SK-N-SH (cell line): Measurements from ENCODE around the gene MGAT4A. TPM values are rescaled to one million over a fixed set of nuclear protein-coding genes. Genes with fewer than 3 reads are reported as not detected.

Source experiments
- CTCF ChIA-PET: fragments of 300-600, 350-600 bp; formaldehyde crosslinking; extraction: SDS; loops from one replicate; lab custom pipeline; 2021; lab: Yijun Ruan, JAX
- POLR2A ChIA-PET: fragments of 350-600 bp; sonication (Branson Sonifier 250); formaldehyde crosslinking; extraction: SDS; loops from one replicate; lab custom pipeline; 2020; ENCODE audit warnings: antibody characterized with exemption, inconsistent platforms; lab: Yijun Ruan, JAX
- DNase-seq: peaks from one replicate; pipeline ENCODE4 v3.0.0; 2012
- H2AFZ ChIP-seq: fragments of 200-600 bp; sonication (generic); 2 replicates; pipeline ENCODE4 v1.8.1; 2016; ENCODE audit warnings: antibody characterized with exemption, mild to moderate bottlenecking, low read depth
- H3F3A ChIP-seq: fragments of 200-600 bp; sonication (generic); replicated peaks from 2 replicates; pipeline ENCODE3; 2016; ENCODE audit warnings: antibody characterized with exemption, mild to moderate bottlenecking; ENCODE audit not compliant: insufficient read depth
- H3K27ac ChIP-seq, 2 experiments: fragments of 200-500 bp in 1 of 2; fragments of 200-600 bp in 1 of 2; sonication (Bioruptor generic) in 1 of 2; sonication (generic), shearing (Covaris generic) in 1 of 2; 2 replicates each; pipeline versions ENCODE4 v1.5.1 to v1.6.1; 2014 to 2016; ENCODE audit warnings: low read depth in 2 of 2, inconsistent platforms in 1 of 2, low read length in 1 of 2, mild to moderate bottlenecking in 1 of 2, mixed read lengths in 1 of 2
- H3K27me3 ChIP-seq: fragments of 200-600 bp; sonication (generic), shearing (Covaris generic); 2 replicates; pipeline ENCODE4 v1.6.1; 2016; ENCODE audit warnings: mixed run types; ENCODE audit not compliant: insufficient read depth
- H3K36me3 ChIP-seq, 2 experiments: fragments of 200-500 bp in 1 of 2; fragments of 200-600 bp in 1 of 2; sonication (Bioruptor generic) in 1 of 2; sonication (generic) in 1 of 2; replicated peaks in 1 of 2; 2 replicates each; pipeline versions ENCODE3 to v1.5.1; 2014 to 2016; ENCODE audit warnings: low read length in 1 of 2, mild to moderate bottlenecking in 1 of 2; ENCODE audit not compliant: insufficient read depth in 2 of 2, control insufficient read depth in 1 of 2
- H3K4me1 ChIP-seq, 2 experiments: fragments of 200-500 bp in 1 of 2; fragments of 200-600 bp in 1 of 2; sonication (Bioruptor generic) in 1 of 2; sonication (generic), shearing (Covaris generic) in 1 of 2; 2 replicates each; pipeline versions ENCODE4 v1.5.1 to v1.6.1; 2014 to 2016; ENCODE audit warnings: low read depth in 1 of 2, low read length in 1 of 2, mixed run types in 1 of 2; ENCODE audit not compliant: insufficient read depth in 2 of 2, control insufficient read depth in 1 of 2
- H3K4me2 ChIP-seq: fragments of 200-600 bp; sonication (generic), shearing (Covaris generic); 2 replicates; pipeline ENCODE4 v1.6.1; 2017; ENCODE audit warnings: mixed run types
- H3K4me3 ChIP-seq, 2 experiments: fragments of 200-500 bp in 1 of 2; fragments of 200-600 bp in 1 of 2; sonication (Bioruptor generic) in 1 of 2; sonication (generic), shearing (Covaris generic) in 1 of 2; 2 replicates each; pipeline versions ENCODE4 v1.5.1 to v1.8.1; 2014 to 2016; ENCODE audit warnings: low read depth in 2 of 2, inconsistent platforms in 1 of 2, low read length in 1 of 2, mild to moderate bottlenecking in 1 of 2, mixed read lengths in 1 of 2, moderate library complexity in 1 of 2
- H3K79me2 ChIP-seq: fragments of 200-600 bp; sonication (generic); 2 replicates; pipeline ENCODE4 v1.8.1; 2017; ENCODE audit warnings: mild to moderate bottlenecking; ENCODE audit not compliant: insufficient read depth
- H3K9ac ChIP-seq: fragments of 200-600 bp; sonication (generic); 2 replicates; pipeline ENCODE4 v1.6.1; 2017; ENCODE audit warnings: mixed run types
- H3K9me2 ChIP-seq: fragments of 200-600 bp; sonication (generic); 2 replicates; pipeline ENCODE4 v1.6.1; 2017; ENCODE audit warnings: mixed run types
- H3K9me3 ChIP-seq: fragments of 200-600 bp; sonication (generic); 2 replicates; pipeline ENCODE4 v1.6.1; 2017; ENCODE audit warnings: mixed run types, mild to moderate bottlenecking, moderate library complexity
- H4K20me1 ChIP-seq: fragments of 200-600 bp; sonication (generic); 2 replicates; pipeline ENCODE4 v1.6.1; 2017; ENCODE audit warnings: mild to moderate bottlenecking, mixed run types; ENCODE audit not compliant: insufficient read depth
- CHD2 ChIP-seq: fragments of 150-350 bp; IDR thresholded peaks from 2 replicates; pipeline ENCODE4 v1.6.1; 2018; ENCODE audit warnings: low read length; ENCODE audit not compliant: partially characterized antibody
- ELF1 ChIP-seq: IDR thresholded peaks from 2 replicates; pipeline ENCODE4 v1.4.0; 2012
- EP300 ChIP-seq, 2 experiments: IDR thresholded peaks; 2 replicates each; pipeline versions ENCODE4 v1.4.0 to v1.6.1; 2012; ENCODE audit warnings: borderline replicate concordance in 1 of 2, low read depth in 1 of 2, low read length in 1 of 2
- EZH2phosphoT487 ChIP-seq: fragments of 200-600 bp; sonication (generic); IDR thresholded peaks from 2 replicates; pipeline ENCODE4 v1.6.1; 2017; ENCODE audit warnings: low read depth, mixed run types, mild to moderate bottlenecking, antibody characterized with exemption, moderate library complexity, borderline replicate concordance
- FOSL2 ChIP-seq: IDR thresholded peaks from 2 replicates; pipeline ENCODE4 v1.4.0; 2012; ENCODE audit warnings: low read depth, mild to moderate bottlenecking, moderate library complexity, borderline replicate concordance
- FOXM1 ChIP-seq: IDR thresholded peaks from 2 replicates; pipeline ENCODE4 v1.4.0; 2012; ENCODE audit warnings: low read depth, mild to moderate bottlenecking
- JUND ChIP-seq: IDR thresholded peaks from 2 replicates; pipeline ENCODE4 v1.4.0; 2012
- MAX ChIP-seq: IDR thresholded peaks from 2 replicates; pipeline ENCODE4 v1.4.0; 2012; ENCODE audit warnings: low read depth
- MXI1 ChIP-seq: IDR thresholded peaks from 2 replicates; pipeline ENCODE4 v1.6.1; 2012; ENCODE audit warnings: mild to moderate bottlenecking, low read depth, low read length, improper control_type of control experiment
- NRF1 ChIP-seq: IDR thresholded peaks from 2 replicates; pipeline ENCODE4 v1.6.1; 2012; ENCODE audit warnings: low read depth, mild to moderate bottlenecking, low read length
- POLR2AphosphoS5 ChIP-seq: IDR thresholded peaks from 2 replicates; pipeline ENCODE4 v1.6.1; 2012; ENCODE audit warnings: low read depth, low read length
- RAD21 ChIP-seq: IDR thresholded peaks from 2 replicates; pipeline ENCODE4 v1.6.1; 2012; ENCODE audit warnings: mild to moderate bottlenecking, low read length
- RCOR1 ChIP-seq: fragments of 150-350 bp; IDR thresholded peaks from 2 replicates; pipeline ENCODE4 v1.6.1; 2017; ENCODE audit warnings: antibody characterized with exemption, low read length
- RFX5 ChIP-seq: IDR thresholded peaks from 2 replicates; pipeline ENCODE4 v1.6.1; 2012; ENCODE audit warnings: mild to moderate bottlenecking, improper control_type of control experiment, low read length
- TAF1 ChIP-seq: IDR thresholded peaks from 2 replicates; pipeline ENCODE4 v1.6.1; 2012; ENCODE audit warnings: low read depth, mild to moderate bottlenecking, low read length, moderate library complexity, borderline replicate concordance
- TEAD4 ChIP-seq: IDR thresholded peaks from 2 replicates; pipeline ENCODE4 v1.4.0; 2012; ENCODE audit warnings: mild to moderate bottlenecking, borderline replicate concordance; ENCODE audit not compliant: insufficient read depth
- YY1 ChIP-seq: IDR thresholded peaks from 2 replicates; pipeline ENCODE4 v1.4.0; 2012; ENCODE audit warnings: low read depth, mild to moderate bottlenecking
- ZBTB33 ChIP-seq: IDR thresholded peaks from 2 replicates; pipeline ENCODE4 v1.4.0; 2012; ENCODE audit warnings: low read depth, borderline replicate concordance
- WGBS: methylation state at CpG from one replicate; pipeline ENCODE4 v1.1.6; 2017; ENCODE audit warnings: low lambda C conversion rate; 5-methylcytosine and 5-hydroxymethylcytosine counted together
- polyA plus RNA-seq, 3 experiments: library from polyadenylated mRNA; depleted of rRNA; stranded (reverse); fragments of >200 nt; gene quantifications; 2 replicates each; pipeline ENCODE4 v1.2.3, GENCODE V29; 2012
- TF ChIP-seq, protein P1 (sequence below): fragments of 150-350 bp; IDR thresholded peaks from 2 replicates; pipeline ENCODE4 v1.6.1; 2016; ENCODE audit warnings: mild to moderate bottlenecking, low read depth, low read length
- TF ChIP-seq, protein P2 (sequence below): IDR thresholded peaks from 2 replicates; pipeline ENCODE4; 2012

Gene MGAT4A
- polyA plus RNA-seq, 1 of the 3 experiments (the other 2 are of a cell fraction) = 0.07 TPM

GRCh38 chr2:98747888-98748287, 17.0 kb upstream of the MGAT4A start:
- Histone ChIP-seq H3K9ac (no peak overlapping the region), H4K20me1 (no peaks in the 10 kb centered on the region), H3K9me2 (no peaks in the 10 kb centered on the region), H3K36me3 (no peaks in the 10 kb centered on the region), H3K4me2 (no peak overlapping the region), H3K27me3 (no peaks in the 10 kb centered on the region)
- peak; percentile 39 for DNase-seq
- no peak for TF ChIP-seq RCOR1
- TF ChIP-seq RFX5 = no peak
- no peak for TF ChIP-seq EZH2phosphoT487
- no peak for TF ChIP-seq FOXM1
- no peak for TF ChIP-seq ZBTB33
- TF ChIP-seq NRF1 = no peak
- TF ChIP-seq POLR2AphosphoS5 = no peak
- no peak for TF ChIP-seq RAD21
- no peak for TF ChIP-seq FOSL2
- TF ChIP-seq JUND = no peak
- TF ChIP-seq EP300 (IDR thresholded peaks at IDR 0.05; ENCODE audit: borderline replicate concordance in 1 of 2, low read depth in 1 of 2, low read length in 1 of 2) = no peak
- TF ChIP-seq MAX = no peak
- TF ChIP-seq, protein P1, sequence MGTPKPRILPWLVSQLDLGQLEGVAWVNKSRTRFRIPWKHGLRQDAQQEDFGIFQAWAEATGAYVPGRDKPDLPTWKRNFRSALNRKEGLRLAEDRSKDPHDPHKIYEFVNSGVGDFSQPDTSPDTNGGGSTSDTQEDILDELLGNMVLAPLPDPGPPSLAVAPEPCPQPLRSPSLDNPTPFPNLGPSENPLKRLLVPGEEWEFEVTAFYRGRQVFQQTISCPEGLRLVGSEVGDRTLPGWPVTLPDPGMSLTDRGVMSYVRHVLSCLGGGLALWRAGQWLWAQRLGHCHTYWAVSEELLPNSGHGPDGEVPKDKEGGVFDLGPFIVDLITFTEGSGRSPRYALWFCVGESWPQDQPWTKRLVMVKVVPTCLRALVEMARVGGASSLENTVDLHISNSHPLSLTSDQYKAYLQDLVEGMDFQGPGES = no peak
- TF ChIP-seq, protein P2, sequence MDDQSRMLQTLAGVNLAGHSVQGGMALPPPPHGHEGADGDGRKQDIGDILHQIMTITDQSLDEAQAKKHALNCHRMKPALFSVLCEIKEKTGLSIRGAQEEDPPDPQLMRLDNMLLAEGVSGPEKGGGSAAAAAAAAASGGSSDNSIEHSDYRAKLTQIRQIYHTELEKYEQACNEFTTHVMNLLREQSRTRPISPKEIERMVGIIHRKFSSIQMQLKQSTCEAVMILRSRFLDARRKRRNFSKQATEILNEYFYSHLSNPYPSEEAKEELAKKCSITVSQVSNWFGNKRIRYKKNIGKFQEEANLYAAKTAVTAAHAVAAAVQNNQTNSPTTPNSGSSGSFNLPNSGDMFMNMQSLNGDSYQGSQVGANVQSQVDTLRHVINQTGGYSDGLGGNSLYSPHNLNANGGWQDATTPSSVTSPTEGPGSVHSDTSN = no peak
- TF ChIP-seq, all 33 proteins: peak for 0
- no peak overlapping the region for H2AFZ ChIP-seq
- no peaks in the 10 kb centered on the region for H3K79me2 ChIP-seq
- no peak overlapping the region for H3K27ac ChIP-seq
- CTCF ChIA-PET = interaction anchor here (0.5 to 1.1 kb wide), 4 partner anchors 40 to 1539 kb away, joined by 3 read pairs; no protein-coding TSS in a partner anchor
- H3K4me1 ChIP-seq = peaks cover 0 to 6% of the 10 kb centered on the region in 2 experiments; a peak in 1 of 4 replicates
- H3K4me3 ChIP-seq = no peak overlapping the region
- 52% methylated on average over 8 of the region's 8 CpGs for WGBS
- POLR2A ChIA-PET = no interaction called here
- H3K9me3 ChIP-seq = no peaks in the 10 kb centered on the region
- no peaks in the 10 kb centered on the region for H3F3A ChIP-seq

- Histone ChIP-seq H2AFZ (no peak overlapping the region), H3K79me2 (no peaks in the 10 kb centered on the region), H3K9me2 (no peaks in the 10 kb centered on the region), H3K9me3 (no peaks in the 10 kb centered on the region), H3K4me3 (no peak overlapping the region), H3K4me1 (peaks cover 0 to 6% of the 10 kb centered on the region in 2 experiments; a peak in 1 of 4 replicates), H3K4me2 (no peak overlapping the region), H4K20me1 (no peaks in the 10 kb centered on the region), H3K27ac (no peak overlapping the region), H3K36me3 (no peaks in the 10 kb centered on the region), H3K27me3 (no peaks in the 10 kb centered on the region), H3F3A (no peaks in the 10 kb centered on the region), H3K9ac (no peak overlapping the region)
- DNase-seq = no peak
- ChIA-PET POLR2A (no interaction called here), CTCF (no interaction called here)
- TF ChIP-seq FOSL2 = no peak
- no peak for TF ChIP-seq TAF1
- TF ChIP-seq EP300 (IDR thresholded peaks at IDR 0.05; ENCODE audit: borderline replicate concordance in 1 of 2, low read depth in 1 of 2, low read length in 1 of 2) = no peak
- TF ChIP-seq TEAD4 = no peak
- no peak for TF ChIP-seq MXI1
- TF ChIP-seq ELF1 = no peak
- TF ChIP-seq YY1 = no peak
- TF ChIP-seq CHD2 = no peak
- TF ChIP-seq POLR2AphosphoS5 = no peak
- TF ChIP-seq, protein P2 = no peak
These were observed 15.5 kb upstream of the MGAT4A start for GRCh38 chr2:98746426-98746825.
